ENCODE measurements around the gene PIM3. TPM values are rescaled to one million over a fixed set of nuclear protein-coding genes. Genes with fewer than 3 reads are reported as not detected.

PIM3 gene
- total RNA-seq, 2 experiments from 2014 or later = 60.1 to 62.3 TPM

DNA sequence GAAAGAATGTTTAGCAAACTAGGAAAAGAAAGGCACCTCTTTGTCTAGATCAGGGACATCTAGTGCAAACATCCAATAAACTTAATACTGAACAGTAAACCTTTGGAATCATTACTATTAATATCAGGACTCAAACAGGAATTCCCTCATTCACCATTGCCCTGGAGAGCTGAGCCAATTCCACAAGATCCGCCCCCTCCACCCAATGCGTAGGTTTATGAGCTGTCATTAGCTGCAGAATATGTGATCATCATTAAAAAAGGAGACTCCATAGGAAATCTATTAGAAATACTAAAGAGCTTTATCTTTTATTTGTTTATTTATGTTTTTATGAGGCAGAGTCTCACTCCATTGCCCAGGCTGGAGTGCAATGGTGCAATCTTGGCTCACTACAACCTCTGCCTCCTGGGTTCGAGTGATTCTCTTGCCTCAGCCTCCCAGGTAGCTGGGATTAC lies 46.5 kb downstream of the PIM3 start:
- H3K4me1 Mint-ChIP-seq = peaks cover 13% of the 10 kb centered on the region
- H3K36me3 Mint-ChIP-seq (ENCODE audit: low read depth) = no peaks in the 10 kb centered on the region
- ChIA-PET CTCF (no interaction called here), POLR2A (no interaction called here)
- peaks cover 17% of the 10 kb centered on the region for H3K27me3 Mint-ChIP-seq
- H3K4me3 Mint-ChIP-seq = no peak overlapping the region
- H3K27ac Mint-ChIP-seq = no peak overlapping the region
- DNase-seq = no peak
- no peaks in the 10 kb centered on the region for H3K9me3 Mint-ChIP-seq

DNA sequence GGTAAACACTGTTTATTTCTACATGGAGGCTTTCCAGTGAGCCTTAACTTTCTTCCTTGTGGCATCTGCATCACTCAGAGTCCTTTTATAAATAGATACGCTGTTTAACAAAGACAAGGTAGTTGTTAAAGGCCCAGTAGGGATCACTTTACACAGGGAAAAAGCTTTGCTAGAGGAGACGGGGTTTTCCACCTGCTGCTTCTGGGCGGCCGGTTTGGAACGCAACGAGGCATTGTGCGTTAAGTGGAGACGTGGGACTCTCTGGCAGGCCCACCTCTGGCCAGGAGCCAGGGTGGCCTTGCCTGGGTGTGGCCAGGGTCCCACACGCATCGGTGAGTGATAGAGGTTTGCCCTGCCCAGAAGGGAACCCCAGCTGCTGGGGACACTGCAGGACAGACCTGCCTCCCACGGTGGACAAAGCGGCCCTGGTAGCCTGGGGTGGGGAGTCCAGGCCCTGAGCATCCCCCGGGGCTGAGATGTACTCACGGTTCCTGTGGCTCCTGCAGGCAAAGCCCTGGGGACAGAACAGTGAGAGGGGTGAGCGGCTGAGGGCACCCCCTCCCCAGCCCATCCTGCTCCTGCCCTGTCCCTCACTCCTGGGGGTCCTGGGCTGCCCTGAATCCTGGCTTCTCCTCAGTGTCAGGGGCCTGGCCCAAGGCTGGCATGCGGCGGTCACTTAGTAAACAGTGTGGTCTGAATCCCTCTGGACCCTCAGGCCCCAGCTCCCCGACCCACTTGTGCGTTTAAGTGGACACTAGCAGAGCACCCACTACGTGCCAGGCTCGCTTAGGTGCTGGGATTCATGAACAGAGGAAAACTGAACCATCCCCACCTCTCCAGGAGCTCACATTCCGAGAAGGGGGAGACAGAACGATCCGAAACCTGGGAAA lies 47.8 kb downstream of the PIM3 start:
- H3K4me1 Mint-ChIP-seq = peaks cover 13% of the 10 kb centered on the region
- CTCF ChIA-PET = no interaction called here
- no peak overlapping the region for H3K4me3 Mint-ChIP-seq
- no peaks in the 10 kb centered on the region for H3K9me3 Mint-ChIP-seq
- DNase-seq = no peak
- no peaks in the 10 kb centered on the region for H3K36me3 Mint-ChIP-seq (ENCODE audit: low read depth)
- no peak overlapping the region for H3K27ac Mint-ChIP-seq
- peaks cover 19% of the 10 kb centered on the region for H3K27me3 Mint-ChIP-seq
- POLR2A ChIA-PET = no interaction called here

DNA sequence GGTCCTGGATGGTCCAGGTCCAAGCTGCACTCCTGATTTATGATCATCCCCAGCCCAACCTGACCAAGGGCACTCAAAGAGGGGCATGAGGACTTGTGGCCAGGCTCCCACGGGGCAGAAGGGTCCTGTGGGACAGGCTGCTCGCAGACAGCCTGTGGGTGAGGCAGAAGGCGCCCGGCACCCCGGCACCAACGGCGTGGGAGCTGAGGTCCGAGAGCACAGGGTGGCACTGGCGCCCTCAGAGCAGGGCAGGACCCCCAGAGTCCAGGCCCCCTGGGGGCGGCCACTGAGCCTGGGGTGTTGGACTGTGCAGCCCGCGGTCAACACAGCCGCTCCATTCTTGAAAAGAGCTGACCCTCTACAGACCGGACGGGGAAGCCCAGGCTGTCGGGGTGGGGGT lies 48.7 kb downstream of the PIM3 start:
- no peaks in the 10 kb centered on the region for H3K9me3 Mint-ChIP-seq
- no peak for DNase-seq
- H3K36me3 Mint-ChIP-seq (ENCODE audit: low read depth) = no peaks in the 10 kb centered on the region
- no peak overlapping the region for H3K4me3 Mint-ChIP-seq
- POLR2A ChIA-PET = no interaction called here
- peaks cover 22% of the 10 kb centered on the region for H3K27me3 Mint-ChIP-seq
- no peak overlapping the region for H3K27ac Mint-ChIP-seq
- peaks cover 17% of the 10 kb centered on the region for H3K4me1 Mint-ChIP-seq
- CTCF ChIA-PET = no interaction called here

DNA sequence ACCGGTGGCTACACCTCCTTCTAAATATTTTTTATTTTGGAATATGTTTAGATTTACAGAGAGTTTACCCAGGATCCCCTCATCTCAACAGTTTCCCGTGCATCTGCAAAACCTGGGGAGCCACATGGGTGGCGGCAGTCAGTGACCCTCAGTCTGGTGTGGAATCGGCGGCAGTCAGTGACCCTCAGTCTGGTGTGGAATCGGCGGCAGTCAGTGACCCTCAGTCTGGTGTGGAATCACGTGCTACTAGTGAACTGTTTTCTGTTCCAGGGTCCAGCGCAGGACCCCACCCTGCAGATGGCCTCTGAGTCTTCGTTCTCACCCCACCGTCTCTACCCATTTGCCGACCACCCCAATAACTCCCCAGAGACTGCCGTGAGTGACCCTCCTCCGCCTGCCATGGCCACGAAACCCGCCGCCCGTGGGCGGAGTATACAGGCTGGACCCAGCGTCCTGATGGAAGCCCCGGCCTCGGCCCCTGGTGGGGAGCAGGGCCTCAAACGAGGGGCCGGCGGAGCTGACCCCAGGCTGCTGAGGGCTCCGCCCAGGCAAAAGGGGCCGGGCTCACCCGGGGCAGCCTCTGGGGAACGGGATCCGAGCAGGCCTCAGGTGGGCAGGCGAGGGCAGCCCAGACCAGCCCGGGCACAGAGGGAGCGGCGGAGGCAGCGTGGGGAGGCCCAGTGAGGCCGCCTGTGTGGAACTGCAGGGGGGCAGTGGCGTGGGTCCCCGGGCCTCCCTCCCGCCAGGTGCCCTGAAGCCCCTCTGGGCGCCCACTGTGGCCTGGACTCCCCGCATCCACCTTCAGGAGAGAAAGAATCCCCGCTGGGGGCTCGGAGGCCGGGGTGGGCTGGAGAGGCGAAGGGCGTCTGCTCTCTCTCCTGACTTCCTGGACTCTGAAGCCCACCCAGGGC lies 49.4 kb downstream of the PIM3 start:
- no peak overlapping the region for H3K27ac Mint-ChIP-seq
- POLR2A ChIA-PET = no interaction called here
- H3K9me3 Mint-ChIP-seq = no peaks in the 10 kb centered on the region
- peaks cover 16% of the 10 kb centered on the region for H3K4me1 Mint-ChIP-seq
- no peak for DNase-seq
- H3K4me3 Mint-ChIP-seq = no peak overlapping the region
- H3K36me3 Mint-ChIP-seq (ENCODE audit: low read depth) = no peaks in the 10 kb centered on the region
- CTCF ChIA-PET = no interaction called here
- H3K27me3 Mint-ChIP-seq = peaks cover 21% of the 10 kb centered on the region

DNA sequence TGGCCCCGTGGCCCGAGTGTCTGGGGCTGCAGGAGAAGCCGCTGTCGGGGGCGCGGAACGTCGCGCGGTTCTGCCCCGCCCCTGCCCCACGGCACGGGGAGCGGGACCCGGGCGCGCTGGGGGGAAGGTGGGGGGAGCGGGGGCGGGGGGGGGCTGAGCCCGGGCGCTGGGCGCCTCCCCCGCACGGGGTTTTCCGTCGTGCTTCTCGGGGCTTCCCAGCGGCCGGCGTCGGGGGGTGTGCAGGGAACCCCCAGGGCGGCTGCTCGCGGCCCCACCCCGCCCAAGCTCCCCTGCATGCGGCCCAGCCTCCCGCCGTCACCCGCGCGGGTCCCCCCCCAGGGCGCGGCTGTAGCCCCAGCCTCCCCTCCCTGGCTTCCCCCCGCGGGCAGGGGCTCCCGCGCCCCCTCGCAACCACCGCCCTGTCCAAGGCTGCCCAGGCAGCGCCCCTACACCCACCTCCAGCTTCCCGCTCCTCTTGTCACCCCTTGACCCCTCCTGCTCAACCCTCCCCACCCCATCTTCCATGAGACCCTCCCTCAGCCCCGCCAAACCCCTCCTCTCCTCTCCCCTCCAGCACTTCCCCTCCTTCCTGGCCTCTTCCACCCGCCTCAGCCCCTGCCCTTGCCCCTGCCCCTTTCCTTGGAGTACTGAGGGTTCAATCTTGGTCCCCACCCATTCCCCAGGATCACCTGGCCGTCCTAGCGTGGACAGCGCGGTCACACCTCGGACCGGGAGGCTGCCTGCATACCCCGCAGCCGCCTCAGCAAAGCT lies 50.3 kb downstream of the PIM3 start:
- no peak overlapping the region for H3K4me3 Mint-ChIP-seq
- no peak overlapping the region for H3K27ac Mint-ChIP-seq
- POLR2A ChIA-PET = interaction anchor here (1.2 kb wide), 1 partner anchor 9 kb away, joined by 3 read pairs; no protein-coding TSS in a partner anchor
- peaks cover 19% of the 10 kb centered on the region for H3K27me3 Mint-ChIP-seq
- no peaks in the 10 kb centered on the region for H3K9me3 Mint-ChIP-seq
- peaks cover 15% of the 10 kb centered on the region for H3K4me1 Mint-ChIP-seq
- H3K36me3 Mint-ChIP-seq (ENCODE audit: low read depth) = no peaks in the 10 kb centered on the region
- CTCF ChIA-PET = no interaction called here
- no peak for DNase-seq

DNA sequence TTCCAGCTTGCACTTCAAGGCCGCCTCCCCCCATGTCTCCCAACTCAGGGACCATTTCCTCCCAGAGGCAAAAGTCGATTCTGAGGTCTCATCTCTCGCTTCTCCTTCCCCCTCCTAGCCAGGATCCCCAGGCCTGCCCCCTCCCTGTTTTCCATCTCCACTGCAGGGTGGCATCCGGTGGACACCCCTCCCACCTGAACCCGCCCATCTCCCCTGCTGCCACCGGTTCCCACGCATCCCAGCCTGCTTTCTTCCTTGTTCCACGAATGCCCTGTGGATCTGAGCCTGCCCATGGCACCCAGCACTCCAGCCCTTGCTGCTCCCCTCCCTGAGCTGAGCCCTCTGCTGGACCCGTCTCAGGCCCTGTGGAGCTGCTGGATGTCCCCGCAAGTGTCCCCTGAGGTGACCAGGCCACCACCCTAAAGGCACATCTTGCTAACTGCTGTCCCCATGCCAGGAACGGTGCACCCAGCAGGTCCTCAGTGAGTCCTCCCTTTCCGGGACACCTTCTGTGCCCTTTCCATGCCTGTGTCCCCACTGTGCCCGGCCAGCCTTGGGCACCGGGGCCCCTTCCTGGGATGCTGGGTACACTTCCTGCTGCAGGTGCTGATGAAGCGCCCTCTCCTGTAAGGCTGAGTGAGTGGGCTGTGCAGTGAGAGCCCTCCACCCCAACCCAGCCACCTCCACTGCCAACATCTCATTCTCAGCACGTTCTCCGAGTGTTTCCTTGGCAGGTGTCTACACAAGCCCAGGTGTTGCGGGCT lies 51.1 kb downstream of the PIM3 start:
- H3K4me3 Mint-ChIP-seq = no peak overlapping the region
- no peaks in the 10 kb centered on the region for H3K36me3 Mint-ChIP-seq (ENCODE audit: low read depth)
- H3K4me1 Mint-ChIP-seq = peaks cover 23% of the 10 kb centered on the region
- ChIA-PET CTCF (no interaction called here), POLR2A (interaction anchor here (1.2 kb wide), 1 partner anchor 9 kb away, joined by 3 read pairs; no protein-coding TSS in a partner anchor)
- H3K27me3 Mint-ChIP-seq = peaks cover 19% of the 10 kb centered on the region
- no peak for DNase-seq
- peak overlapping the region; percentile 61 for H3K27ac Mint-ChIP-seq
- no peaks in the 10 kb centered on the region for H3K9me3 Mint-ChIP-seq

DNA sequence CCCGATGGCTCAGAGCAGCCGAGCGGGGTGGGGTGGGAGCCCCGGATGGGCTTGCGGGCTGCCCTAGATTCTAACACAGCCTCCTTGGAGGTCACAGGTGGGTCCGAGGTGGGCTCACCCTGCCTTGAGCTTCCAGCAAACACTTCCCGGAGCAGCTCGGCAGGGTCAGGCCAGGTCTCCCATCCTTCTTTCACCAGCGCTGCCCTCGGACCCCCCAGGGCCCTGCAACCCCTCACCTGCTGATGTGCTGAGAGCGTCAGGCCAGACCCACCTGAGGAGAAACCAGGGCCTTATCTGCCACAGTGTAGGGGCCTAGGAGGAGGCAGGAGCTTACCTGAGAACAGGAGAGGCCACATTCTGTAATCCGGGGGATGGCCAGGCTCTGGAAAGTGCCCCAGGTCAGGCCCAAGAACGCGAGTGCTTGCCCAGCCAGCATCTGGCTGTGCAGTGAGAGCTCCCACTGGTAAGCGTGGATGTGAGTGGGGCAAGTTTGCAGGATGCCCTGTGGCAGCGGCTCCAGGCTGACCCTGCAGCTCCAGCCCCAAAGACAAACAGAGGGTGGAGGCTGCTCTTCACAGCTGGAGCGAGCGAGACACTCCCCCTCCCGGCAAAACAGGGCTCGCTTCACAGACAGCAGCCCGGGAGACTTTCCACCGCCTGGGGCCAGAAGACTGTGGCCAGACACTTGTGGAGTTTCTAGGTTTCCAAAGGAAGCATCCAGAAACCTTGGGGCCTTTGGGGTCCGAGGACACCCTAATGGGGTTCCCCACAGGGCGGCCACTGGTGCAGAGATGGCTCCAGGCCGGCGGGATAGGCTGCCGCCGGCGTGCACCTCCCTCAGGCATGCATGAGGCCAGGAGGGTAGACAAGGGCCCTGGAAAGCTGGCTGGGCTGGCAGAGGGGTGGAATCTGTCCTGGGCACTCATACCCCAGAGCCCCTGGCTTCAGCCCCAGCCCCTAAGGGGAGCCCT lies 51.9 kb downstream of the PIM3 start, which contains the start of gene IL17REL:
TSS of gene IL17REL (minus strand) at position 555 of the 971 bp plus-strand sequence. CDS start at position 436, 119 bp downstream.
- H3K27me3 Mint-ChIP-seq = peaks cover 19% of the 10 kb centered on the region
- POLR2A ChIA-PET = interaction anchor here (1.2 kb wide), 1 partner anchor 10 kb away, joined by 3 read pairs; no protein-coding TSS in a partner anchor
- H3K9me3 Mint-ChIP-seq = no peaks in the 10 kb centered on the region
- CTCF ChIA-PET = no interaction called here
- H3K36me3 Mint-ChIP-seq (ENCODE audit: low read depth) = no peaks in the 10 kb centered on the region
- peaks cover 32% of the 10 kb centered on the region for H3K4me1 Mint-ChIP-seq
- peak within 1 kb of the TSS; percentile 61 for H3K27ac Mint-ChIP-seq
- H3K4me3 Mint-ChIP-seq = no peak within 1 kb of the TSS
- DNase-seq = no peak

Other genes starting within 250 kb of the PIM3 start
- gene BRD1, start 132.9 kb upstream of the PIM3 start, total RNA-seq = 10 to 100 TPM; 54.7 to 55.4 TPM
- 10 to 100 TPM; 20.6 to 21.8 TPM for gene ZBED4, start 106.9 kb upstream of the PIM3 start, total RNA-seq
- 10 to 100 TPM; 14.7 to 20.6 TPM for gene ALG12, start 42.3 kb upstream of the PIM3 start, total RNA-seq
- 10 to 100 TPM; 50.0 to 51.2 TPM for gene CRELD2, start 42.1 kb upstream of the PIM3 start, total RNA-seq
- not detected for gene IL17REL, start 52.0 kb downstream of the PIM3 start, total RNA-seq
- not detected for gene TTLL8, start 97.5 kb downstream of the PIM3 start, total RNA-seq
- gene MLC1, start 124.7 kb downstream of the PIM3 start, total RNA-seq = under 1 TPM; 0.30 to 0.50 TPM
- gene MOV10L1, start 129.2 kb downstream of the PIM3 start, total RNA-seq = not detected
- under 1 TPM; 0.83 to 0.88 TPM for gene PANX2, start 210.0 kb downstream of the PIM3 start, total RNA-seq
- gene TRABD, start 225.1 kb downstream of the PIM3 start, total RNA-seq = 100 to 1,000 TPM; 136 to 138 TPM
- gene SELENOO, start 240.2 kb downstream of the PIM3 start, total RNA-seq = 10 to 100 TPM; 21.5 TPM